GM19025 (cell line): ENCODE data around the gene FAM83E.
A peak's percentile ranks its signal among the peaks of the same experiment; 100 is the strongest.
"Not testable (repeated sequence)": the region's sequence is repeated elsewhere in the genome, so short reads cannot be mapped to it uniquely, and the experiment has no call there.

Experiments
- ATAC-seq: cut with Tn5 transposase; IDR thresholded peaks from one replicate; pipeline ENCODE4 v1.9.1; 2021; ENCODE audit warnings: mild to moderate bottlenecking, low read depth, moderate library complexity; ENCODE audit not compliant: unreplicated experiment

The FAM83E gene

GRCh38 chr19:48614436-48615230, at the start of gene FAM83E:
TSS of gene FAM83E (minus strand) at chr19:48615076. CDS start at chr19:48613372, 1,704 bp downstream.
- ATAC-seq = no peak

- ATAC-seq = no peak
Measured at GRCh38 chr19:48664476-48664875, 49.6 kb upstream of the FAM83E start.

- no peak for ATAC-seq
Measured at GRCh38 chr19:48663667-48664066, 48.8 kb upstream of the FAM83E start.

GRCh38 chr19:48661711-48662090, 46.8 kb upstream of the FAM83E start:
- no peak for ATAC-seq

- ATAC-seq = peak; percentile 82
Measured at GRCh38 chr19:48660852-48661710, 46.2 kb upstream of the FAM83E start.

- no peak for ATAC-seq
Measured at GRCh38 chr19:48659768-48660167, 44.9 kb upstream of the FAM83E start.

GRCh38 chr19:48658483-48658882, 43.6 kb upstream of the FAM83E start:
- no peak for ATAC-seq

GRCh38 chr19:48657828-48658227, 43.0 kb upstream of the FAM83E start:
- ATAC-seq = not testable (repeated sequence)

GRCh38 chr19:48656840-48657474, 42.1 kb upstream of the FAM83E start:
- no peak for ATAC-seq

GRCh38 chr19:48654299-48655059, 39.6 kb upstream of the FAM83E start:
- no peak for ATAC-seq

- no peak for ATAC-seq
Measured at GRCh38 chr19:48651683-48652048, 36.8 kb upstream of the FAM83E start.

- no peak for ATAC-seq
Measured at GRCh38 chr19:48650974-48651682, 36.3 kb upstream of the FAM83E start.

GRCh38 chr19:48648134-48648533, 33.3 kb upstream of the FAM83E start:
- ATAC-seq = no peak

GRCh38 chr19:48646722-48647216, 31.9 kb upstream of the FAM83E start:
- ATAC-seq = no peak

GRCh38 chr19:48646001-48646721, 31.3 kb upstream of the FAM83E start, which contains the start of gene CA11:
TSS of gene CA11 (minus strand) at chr19:48646187. CDS start at chr19:48645632, 555 bp downstream.
- peak; percentile 82 for ATAC-seq

GRCh38 chr19:48645620-48646000, 30.7 kb upstream of the FAM83E start:
- no peak for ATAC-seq

GRCh38 chr19:48644839-48645619, 30.2 kb upstream of the FAM83E start:
- no peak for ATAC-seq

GRCh38 chr19:48644355-48644754, 29.5 kb upstream of the FAM83E start:
- ATAC-seq = no peak
